Measurements from ENCODE around the gene TOMM40.
"Not testable (repeated sequence)": the region's sequence is repeated elsewhere in the genome, so short reads cannot be mapped to it uniquely, and the experiment has no call there.

Gene TOMM40

DNA sequence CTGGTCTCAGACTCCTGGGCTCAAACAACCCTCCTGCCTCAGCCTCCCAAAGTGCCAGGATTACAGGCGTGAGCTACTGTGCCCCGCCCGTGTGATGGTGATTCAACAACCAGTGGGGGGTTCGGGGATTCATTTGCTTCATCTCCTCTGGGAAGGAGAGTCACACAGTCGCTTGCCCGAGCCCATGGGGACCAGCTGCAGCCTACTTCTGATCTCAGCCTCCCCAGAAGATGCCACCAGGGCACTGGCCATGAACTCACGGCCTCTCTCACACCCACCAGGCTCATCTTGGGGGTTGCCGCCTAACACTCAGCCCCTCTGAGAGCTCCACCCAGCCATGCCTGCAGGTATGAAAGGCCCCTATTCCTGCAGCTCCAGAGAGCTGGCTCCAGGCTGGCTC, 6.8 kb downstream of the TOMM40 start:
- no peak for DNase-seq (ENCODE audit: low read depth)

DNA sequence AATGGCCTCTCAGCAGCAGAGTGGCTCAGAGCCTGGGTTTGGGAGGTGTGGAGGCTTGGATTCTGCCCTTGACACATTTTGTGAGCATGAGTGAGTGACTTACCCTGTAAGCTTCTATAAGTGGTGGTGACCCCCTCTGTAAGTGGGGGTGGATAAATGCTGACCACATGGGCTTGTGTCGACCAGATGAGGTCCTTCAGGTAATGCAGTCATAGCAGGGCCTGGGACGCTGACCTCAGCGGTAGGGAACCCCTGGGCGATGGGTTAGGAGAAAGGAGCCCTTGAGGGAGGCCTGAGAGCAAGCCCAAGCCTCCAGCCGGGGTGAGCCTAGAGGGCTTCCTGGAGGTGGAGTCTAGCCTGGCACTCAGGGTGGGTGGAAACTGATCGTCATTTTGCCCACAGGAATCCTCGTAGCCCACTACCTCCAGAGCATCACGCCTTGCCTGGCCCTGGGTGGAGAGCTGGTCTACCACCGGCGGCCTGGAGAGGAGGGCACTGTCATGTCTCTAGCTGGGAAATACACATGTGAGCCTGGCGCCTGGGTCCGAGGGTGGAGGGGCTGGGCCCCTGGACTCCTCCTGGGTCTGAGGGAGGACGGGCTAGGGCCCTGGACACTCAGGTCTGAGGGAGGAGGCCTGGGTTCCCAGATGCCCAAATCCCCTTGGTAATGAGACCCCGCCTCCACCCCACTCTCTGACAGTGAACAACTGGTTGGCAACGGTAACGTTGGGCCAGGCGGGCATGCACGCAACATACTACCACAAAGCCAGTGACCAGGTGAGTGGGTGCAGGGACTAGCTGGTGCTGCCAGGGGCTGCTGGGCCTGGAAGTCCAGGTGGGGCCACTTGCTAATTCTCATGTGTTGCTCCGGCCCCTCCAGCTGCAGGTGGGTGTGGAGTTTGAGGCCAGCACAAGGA, 9.5 kb downstream of the TOMM40 start:
- no peak for DNase-seq (ENCODE audit: low read depth)

DNA sequence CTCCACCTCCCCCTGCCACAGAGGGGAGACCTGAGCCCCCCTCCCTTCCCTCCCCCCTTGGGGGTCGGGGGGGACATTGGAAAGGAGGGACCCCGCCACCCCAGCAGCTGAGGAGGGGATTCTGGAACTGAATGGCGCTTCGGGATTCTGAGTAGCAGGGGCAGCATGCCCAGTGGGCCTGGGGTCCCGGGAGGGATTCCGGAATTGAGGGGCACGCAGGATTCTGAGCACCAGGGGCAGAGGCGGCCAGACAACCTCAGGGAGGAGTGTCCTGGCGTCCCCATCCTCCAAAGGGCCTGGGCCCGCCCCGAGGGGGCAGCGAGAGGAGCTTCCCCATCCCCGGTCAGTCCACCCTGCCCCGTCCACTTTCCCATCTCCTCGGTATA, 12.2 kb downstream of the TOMM40 start:
- DNase-seq (ENCODE audit: low read depth): no peak

GRCh38 chr19:44903602-44904425, 12.8 kb downstream of the TOMM40 start:
- DNase-seq (ENCODE audit: low read depth): peak; percentile 56

DNA sequence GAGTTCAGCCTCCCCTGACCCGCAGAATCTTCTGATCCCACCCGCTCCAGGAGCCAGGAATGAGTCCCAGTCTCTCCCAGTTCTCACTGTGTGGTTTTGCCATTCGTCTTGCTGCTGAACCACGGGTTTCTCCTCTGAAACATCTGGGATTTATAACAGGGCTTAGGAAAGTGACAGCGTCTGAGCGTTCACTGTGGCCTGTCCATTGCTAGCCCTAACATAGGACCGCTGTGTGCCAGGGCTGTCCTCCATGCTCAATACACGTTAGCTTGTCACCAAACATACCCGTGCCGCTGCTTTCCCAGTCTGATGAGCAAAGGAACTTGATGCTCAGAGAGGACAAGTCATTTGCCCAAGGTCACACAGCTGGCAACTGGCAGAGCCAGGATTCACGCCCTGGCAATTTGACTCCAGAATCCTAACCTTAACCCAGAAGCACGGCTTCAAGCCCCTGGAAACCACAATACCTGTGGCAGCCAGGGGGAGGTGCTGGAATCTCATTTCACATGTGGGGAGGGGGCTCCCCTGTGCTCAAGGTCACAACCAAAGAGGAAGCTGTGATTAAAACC, 13.5 kb downstream of the TOMM40 start:
- no peak for DNase-seq (ENCODE audit: low read depth)

GRCh38 chr19:44905437-44906160, 14.5 kb downstream of the TOMM40 start, which contains the start of gene APOE:
Gene APOE (plus strand): TSS chr19:44905796. CDS start chr19:44906625, 829 bp downstream.
- DNase-seq (ENCODE audit: low read depth): no peak

GRCh38 chr19:44907613-44908012, 16.6 kb downstream of the TOMM40 start:
- DNase-seq (ENCODE audit: low read depth): no peak

DNA sequence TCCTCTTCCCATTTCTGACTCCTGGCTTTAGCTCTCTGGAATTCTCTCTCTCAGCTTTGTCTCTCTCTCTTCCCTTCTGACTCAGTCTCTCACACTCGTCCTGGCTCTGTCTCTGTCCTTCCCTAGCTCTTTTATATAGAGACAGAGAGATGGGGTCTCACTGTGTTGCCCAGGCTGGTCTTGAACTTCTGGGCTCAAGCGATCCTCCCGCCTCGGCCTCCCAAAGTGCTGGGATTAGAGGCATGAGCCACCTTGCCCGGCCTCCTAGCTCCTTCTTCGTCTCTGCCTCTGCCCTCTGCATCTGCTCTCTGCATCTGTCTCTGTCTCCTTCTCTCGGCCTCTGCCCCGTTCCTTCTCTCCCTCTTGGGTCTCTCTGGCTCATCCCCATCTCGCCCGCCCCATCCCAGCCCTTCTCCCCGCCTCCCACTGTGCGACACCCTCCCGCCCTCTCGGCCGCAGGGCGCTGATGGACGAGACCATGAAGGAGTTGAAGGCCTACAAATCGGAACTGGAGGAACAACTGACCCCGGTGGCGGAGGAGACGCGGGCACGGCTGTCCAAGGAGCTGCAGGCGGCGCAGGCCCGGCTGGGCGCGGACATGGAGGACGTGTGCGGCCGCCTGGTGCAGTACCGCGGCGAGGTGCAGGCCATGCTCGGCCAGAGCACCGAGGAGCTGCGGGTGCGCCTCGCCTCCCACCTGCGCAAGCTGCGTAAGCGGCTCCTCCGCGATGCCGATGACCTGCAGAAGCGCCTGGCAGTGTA, 17.2 kb downstream of the TOMM40 start:
- no peak for DNase-seq (ENCODE audit: low read depth)

DNA sequence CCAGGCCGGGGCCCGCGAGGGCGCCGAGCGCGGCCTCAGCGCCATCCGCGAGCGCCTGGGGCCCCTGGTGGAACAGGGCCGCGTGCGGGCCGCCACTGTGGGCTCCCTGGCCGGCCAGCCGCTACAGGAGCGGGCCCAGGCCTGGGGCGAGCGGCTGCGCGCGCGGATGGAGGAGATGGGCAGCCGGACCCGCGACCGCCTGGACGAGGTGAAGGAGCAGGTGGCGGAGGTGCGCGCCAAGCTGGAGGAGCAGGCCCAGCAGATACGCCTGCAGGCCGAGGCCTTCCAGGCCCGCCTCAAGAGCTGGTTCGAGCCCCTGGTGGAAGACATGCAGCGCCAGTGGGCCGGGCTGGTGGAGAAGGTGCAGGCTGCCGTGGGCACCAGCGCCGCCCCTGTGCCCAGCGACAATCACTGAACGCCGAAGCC, 17.8 kb downstream of the TOMM40 start:
- DNase-seq (ENCODE audit: low read depth): no peak

DNA sequence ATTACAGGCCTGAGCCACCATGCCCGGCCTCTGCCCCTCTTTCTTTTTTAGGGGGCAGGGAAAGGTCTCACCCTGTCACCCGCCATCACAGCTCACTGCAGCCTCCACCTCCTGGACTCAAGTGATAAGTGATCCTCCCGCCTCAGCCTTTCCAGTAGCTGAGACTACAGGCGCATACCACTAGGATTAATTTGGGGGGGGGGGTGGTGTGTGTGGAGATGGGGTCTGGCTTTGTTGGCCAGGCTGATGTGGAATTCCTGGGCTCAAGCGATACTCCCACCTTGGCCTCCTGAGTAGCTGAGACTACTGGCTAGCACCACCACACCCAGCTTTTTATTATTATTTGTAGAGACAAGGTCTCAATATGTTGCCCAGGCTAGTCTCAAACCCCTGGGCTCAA, 18.7 kb downstream of the TOMM40 start:
- DNase-seq (ENCODE audit: low read depth): no peak

DNA sequence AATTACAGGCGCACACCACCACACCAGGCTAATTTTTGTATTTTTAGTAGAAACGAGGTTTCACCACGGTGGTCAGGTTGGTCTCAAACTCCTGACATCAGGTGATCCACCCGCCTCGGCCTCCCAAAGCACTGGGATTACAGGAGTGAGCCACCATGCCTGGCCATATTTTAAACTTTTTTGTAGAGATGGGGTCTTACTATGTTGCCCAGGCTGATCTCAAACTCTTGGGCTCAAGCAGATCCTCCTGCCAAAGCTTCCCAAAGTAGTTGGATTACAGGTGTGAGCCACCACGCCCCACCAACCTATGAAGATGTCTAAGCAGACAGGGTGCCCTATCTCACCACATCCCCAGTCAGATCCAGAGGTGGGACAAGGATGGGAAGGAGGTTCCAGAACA, 20.8 kb downstream of the TOMM40 start:
- DNase-seq (ENCODE audit: low read depth): not testable (repeated sequence)

- no peak for DNase-seq (ENCODE audit: low read depth)
These were observed 21.8 kb downstream of the TOMM40 start for GRCh38 chr19:44912854-44913253.

- DNase-seq (ENCODE audit: low read depth): not testable (repeated sequence)
These were observed 22.7 kb downstream of the TOMM40 start for GRCh38 chr19:44913512-44914432.

DNA sequence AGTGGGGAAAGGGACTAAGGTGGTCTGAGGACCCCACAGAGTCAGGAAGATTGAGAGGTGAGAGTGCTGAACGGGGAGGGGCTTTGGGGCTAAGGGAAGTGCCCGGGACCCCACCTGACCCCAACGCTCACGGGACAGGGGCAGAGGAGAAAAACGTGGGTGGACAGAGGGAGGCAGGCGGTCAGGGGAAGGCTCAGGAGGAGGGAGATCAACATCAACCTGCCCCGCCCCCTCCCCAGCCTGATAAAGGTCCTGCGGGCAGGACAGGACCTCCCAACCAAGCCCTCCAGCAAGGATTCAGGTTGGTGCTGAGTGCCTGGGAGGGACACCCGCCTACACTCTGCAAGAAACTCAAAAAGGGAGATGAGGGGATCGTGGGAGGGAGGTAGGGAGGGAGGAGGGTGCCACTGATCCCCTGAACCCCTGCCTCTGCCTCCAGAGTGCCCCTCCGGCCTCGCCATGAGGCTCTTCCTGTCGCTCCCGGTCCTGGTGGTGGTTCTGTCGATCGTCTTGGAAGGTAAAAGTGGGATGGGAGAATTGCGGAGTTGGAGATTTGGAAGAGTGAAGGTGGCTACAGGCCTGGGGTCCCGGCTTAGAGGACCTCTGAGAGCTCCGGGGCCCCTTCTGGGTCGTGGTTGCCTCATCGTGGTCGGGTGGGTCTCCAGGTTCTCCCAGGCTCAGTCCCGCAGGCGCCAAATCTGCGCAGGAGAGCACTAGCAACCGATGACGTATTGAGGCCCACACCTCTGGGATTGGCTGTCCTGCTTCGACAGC, 23.6 kb downstream of the TOMM40 start, which contains the start of gene APOC1:
TSS of gene APOC1 (plus strand) at position 176 of the 774 bp plus-strand sequence. CDS start at position 460, 284 bp downstream.
- DNase-seq (ENCODE audit: low read depth): peak; percentile 80

DNA sequence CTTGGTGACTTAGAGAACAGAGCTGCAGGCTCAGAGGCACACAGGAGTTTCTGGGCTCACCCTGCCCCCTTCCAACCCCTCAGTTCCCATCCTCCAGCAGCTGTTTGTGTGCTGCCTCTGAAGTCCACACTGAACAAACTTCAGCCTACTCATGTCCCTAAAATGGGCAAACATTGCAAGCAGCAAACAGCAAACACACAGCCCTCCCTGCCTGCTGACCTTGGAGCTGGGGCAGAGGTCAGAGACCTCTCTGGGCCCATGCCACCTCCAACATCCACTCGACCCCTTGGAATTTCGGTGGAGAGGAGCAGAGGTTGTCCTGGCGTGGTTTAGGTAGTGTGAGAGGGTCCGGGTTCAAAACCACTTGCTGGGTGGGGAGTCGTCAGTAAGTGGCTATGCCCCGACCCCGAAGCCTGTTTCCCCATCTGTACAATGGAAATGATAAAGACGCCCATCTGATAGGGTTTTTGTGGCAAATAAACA, 33.2 kb downstream of the TOMM40 start:
- no peak for DNase-seq (ENCODE audit: low read depth)

DNA sequence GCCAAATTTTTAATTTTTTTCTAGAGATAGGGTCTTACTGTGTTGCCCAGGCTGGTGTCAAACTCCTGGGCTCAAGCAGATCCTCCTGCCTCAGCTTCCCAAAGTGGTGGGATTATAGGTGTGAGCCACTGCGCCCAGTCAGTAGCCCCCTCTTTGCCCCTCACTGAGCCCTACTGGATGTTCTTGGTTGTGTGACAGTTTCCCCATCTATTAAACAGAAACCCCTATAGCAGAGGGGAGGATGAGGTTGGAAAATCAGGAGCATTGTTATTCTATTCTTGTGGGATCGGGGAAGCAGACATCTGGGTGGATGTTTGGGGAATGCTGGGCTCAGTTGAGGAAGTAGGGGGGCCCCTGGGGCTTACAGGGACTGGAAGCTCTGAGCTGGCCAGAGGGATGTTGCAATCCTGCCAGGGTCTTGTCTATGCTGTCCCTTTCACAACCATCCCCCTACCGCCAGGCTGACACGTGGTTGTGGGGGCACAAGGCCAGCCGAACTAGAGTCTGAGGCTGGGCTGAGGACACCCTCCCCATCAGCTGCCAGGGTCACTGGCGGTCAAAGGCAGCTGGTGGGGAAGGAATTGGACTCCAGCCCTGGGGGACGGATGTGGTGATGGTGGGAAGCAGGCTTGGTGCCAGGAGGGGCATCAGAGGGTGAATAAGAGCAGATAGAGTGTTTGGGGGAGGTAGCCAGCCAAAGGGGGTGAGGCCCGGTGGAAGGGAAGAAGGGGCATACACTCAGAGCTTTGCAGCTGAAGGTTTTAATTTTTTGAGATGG, 34.2 kb downstream of the TOMM40 start:
- peak; percentile 72 for DNase-seq (ENCODE audit: low read depth)

DNA sequence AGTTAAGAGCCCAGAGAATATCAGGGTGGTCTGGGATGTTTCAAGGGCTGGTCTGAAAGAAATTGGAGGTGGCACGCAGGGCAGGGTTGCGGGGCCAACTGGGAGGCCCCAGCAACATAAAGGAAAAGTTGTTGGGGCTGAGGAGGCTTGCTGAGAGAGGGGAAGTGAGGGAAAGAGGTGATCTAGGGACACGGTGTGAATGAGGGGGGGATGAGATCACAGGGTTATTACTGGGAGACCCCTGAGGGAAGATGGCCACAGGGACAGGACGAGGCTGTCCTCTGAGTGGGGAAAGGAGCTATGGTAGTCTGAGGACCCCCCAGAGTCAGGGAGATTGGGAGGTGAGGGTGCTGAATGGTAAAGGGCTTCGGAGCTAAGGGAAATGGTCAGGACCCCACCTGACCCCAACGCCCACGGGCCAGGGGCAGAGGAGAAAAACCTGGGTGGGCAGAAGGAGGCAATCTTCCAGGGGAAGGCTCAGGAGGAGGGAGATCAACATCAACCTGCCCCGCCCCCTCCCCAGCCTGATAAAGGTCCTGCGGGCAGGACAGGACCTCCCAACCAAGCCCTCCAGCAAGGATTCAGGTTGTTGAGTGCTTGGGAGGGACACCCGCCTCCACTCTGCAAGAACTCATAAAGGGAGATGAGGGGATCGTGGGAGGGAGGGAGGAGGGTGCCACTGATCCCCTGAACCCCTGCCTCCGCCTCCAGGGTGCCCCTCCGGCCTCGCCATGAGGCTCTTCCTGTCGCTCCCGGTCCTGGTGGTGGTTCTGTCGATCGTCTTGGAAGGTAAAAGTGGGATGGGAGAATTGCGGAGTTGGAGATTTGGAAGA, 35.4 kb downstream of the TOMM40 start:
- not testable (repeated sequence) for DNase-seq (ENCODE audit: low read depth)

Measured in EH (cell line).